Ishikawa (cell line): ENCODE results near the gene SPACA9.
A peak's percentile ranks its signal among the peaks of the same experiment; 100 is the strongest.

Source experiments
- CEBPB ChIP-seq: IDR thresholded peaks from 2 replicates; pipeline ENCODE4 v1.6.1; 2012
- CREB1 ChIP-seq: IDR thresholded peaks from 2 replicates; pipeline ENCODE4 v1.6.1; 2012; ENCODE audit warnings: low read depth
- EGR1 ChIP-seq: IDR thresholded peaks from 2 replicates; pipeline ENCODE4 v1.6.1; 2012
- EP300 ChIP-seq: IDR thresholded peaks from 2 replicates; pipeline ENCODE4 v1.6.1; 2012; ENCODE audit warnings: borderline replicate concordance
- FOXM1 ChIP-seq: IDR thresholded peaks from 2 replicates; pipeline ENCODE4 v1.6.1; 2012; ENCODE audit warnings: low read depth, borderline replicate concordance
- MAX ChIP-seq: IDR thresholded peaks from 2 replicates; pipeline ENCODE4 v1.6.1; 2012
- NFIC ChIP-seq: IDR thresholded peaks from 2 replicates; pipeline ENCODE4 v1.6.1; 2012
- RAD21 ChIP-seq: IDR thresholded peaks from 2 replicates; pipeline ENCODE4 v1.6.1; 2012; ENCODE audit warnings: low read depth
- REST ChIP-seq: IDR thresholded peaks from 2 replicates; pipeline ENCODE4 v1.6.1; 2012; ENCODE audit warnings: low read depth, mild to moderate bottlenecking
- TAF1 ChIP-seq: IDR thresholded peaks from 2 replicates; pipeline ENCODE4 v1.6.1; 2012; ENCODE audit warnings: low read depth, mild to moderate bottlenecking
- TCF12 ChIP-seq: IDR thresholded peaks from 2 replicates; pipeline ENCODE4 v1.6.1; 2012; ENCODE audit warnings: low read depth
- TEAD4 ChIP-seq: IDR thresholded peaks from 2 replicates; pipeline ENCODE4 v1.6.1; 2012
- USF1 ChIP-seq: IDR thresholded peaks from 2 replicates; pipeline ENCODE4 v1.6.1; 2012
- YY1 ChIP-seq: IDR thresholded peaks from 2 replicates; pipeline ENCODE4 v1.6.1; 2012; ENCODE audit warnings: low read depth
- ZBTB7A ChIP-seq: IDR thresholded peaks from 2 replicates; pipeline ENCODE4 v1.6.1; 2012; ENCODE audit warnings: low read depth

The SPACA9 gene

GRCh38 chr9:132896264-132896663, 17.6 kb downstream of the SPACA9 start:
- no peak for TF ChIP-seq FOXM1
- TF ChIP-seq EGR1 = no peak
- TF ChIP-seq REST = no peak

GRCh38 chr9:132896906-132897305, 18.2 kb downstream of the SPACA9 start:
- no peak for TF ChIP-seq YY1

- no peak for TF ChIP-seq REST
- no peak for TF ChIP-seq RAD21
- TF ChIP-seq TCF12 = no peak
- no peak for TF ChIP-seq EP300
- TF ChIP-seq YY1 = no peak
- no peak for TF ChIP-seq ZBTB7A
- no peak for TF ChIP-seq EGR1
- TF ChIP-seq MAX = no peak
Measured at GRCh38 chr9:132898051-132898450, 19.4 kb downstream of the SPACA9 start.

- TF ChIP-seq REST = no peak
- peak; percentile 63 for TF ChIP-seq RAD21
Measured at GRCh38 chr9:132901858-132902831, 23.4 kb downstream of the SPACA9 start.

GRCh38 chr9:132903574-132904492, 25.1 kb downstream of the SPACA9 start:
- TF ChIP-seq NFIC = no peak
- no peak for TF ChIP-seq TEAD4
- TF ChIP-seq USF1 = no peak
- no peak for TF ChIP-seq ZBTB7A
- TF ChIP-seq CEBPB = no peak
- TF ChIP-seq EP300 = no peak
- no peak for TF ChIP-seq YY1
- TF ChIP-seq REST = no peak
- no peak for TF ChIP-seq TAF1
- no peak for TF ChIP-seq MAX
- no peak for TF ChIP-seq CREB1
- TF ChIP-seq TCF12 = no peak
- TF ChIP-seq RAD21 = no peak
